Loucy (cell line): ENCODE results near the gene RAPSN.

Experiments
- H2AFZ ChIP-seq: fragments of 200-600 bp; sonication (generic); 2 replicates; pipeline ENCODE4 v1.6.0; 2016; ENCODE audit warnings: antibody characterized with exemption, mild to moderate bottlenecking, low read length, moderate library complexity
- H3F3A ChIP-seq: fragments of 200-600 bp; 2 replicates; pipeline ENCODE4 v1.6.0; 2016; ENCODE audit warnings: antibody characterized with exemption, low read depth, mild to moderate bottlenecking
- H3K27me3 ChIP-seq: fragments of 200-600 bp; sonication (generic); 2 replicates; pipeline ENCODE4 v1.6.1; 2014; ENCODE audit warnings: low read length, mild to moderate bottlenecking; ENCODE audit not compliant: insufficient read depth, poor library complexity, severe bottlenecking
- H3K36me3 ChIP-seq: fragments of 200-600 bp; sonication (generic); 2 replicates; pipeline ENCODE4 v1.6.1; 2016; ENCODE audit warnings: low read length; ENCODE audit not compliant: insufficient read depth
- H3K4me1 ChIP-seq: fragments of 200-600 bp; sonication (generic); 2 replicates; pipeline ENCODE4 v1.5.1; 2014; ENCODE audit warnings: low read length, mild to moderate bottlenecking; ENCODE audit not compliant: insufficient read depth, poor library complexity, severe bottlenecking
- H3K4me2 ChIP-seq: fragments of 200-600 bp; sonication (generic); 2 replicates; pipeline ENCODE4 v1.6.0; 2014; ENCODE audit warnings: antibody characterized with exemption, low read length, low read depth, mild to moderate bottlenecking; ENCODE audit not compliant: poor library complexity, severe bottlenecking
- H3K4me3 ChIP-seq: fragments of 200-600 bp; sonication (generic); 2 replicates; pipeline ENCODE4 v1.5.1; 2014; ENCODE audit warnings: low read length, mild to moderate bottlenecking, mixed read lengths; ENCODE audit not compliant: poor library complexity, severe bottlenecking
- H3K79me2 ChIP-seq: fragments of 200-600 bp; sonication (generic); 2 replicates; pipeline ENCODE4 v1.6.1; 2014; ENCODE audit warnings: low read length; ENCODE audit not compliant: insufficient read depth
- H3K9ac ChIP-seq: fragments of 200-600 bp; sonication (generic); 2 replicates; pipeline ENCODE4 v1.6.0; 2014; ENCODE audit warnings: mild to moderate bottlenecking, low read depth, low read length, moderate library complexity; ENCODE audit not compliant: poor library complexity, severe bottlenecking
- H3K9me2 ChIP-seq: fragments of 200-600 bp; sonication (generic); replicated peaks from 2 replicates; pipeline ENCODE4 v1.6.1; 2016; ENCODE audit warnings: low read depth, low read length, mixed read lengths
- H3K9me3 ChIP-seq: fragments of 200-600 bp; sonication (generic); 2 replicates; pipeline ENCODE4 v1.6.1; 2014; ENCODE audit warnings: mild to moderate bottlenecking, antibody characterized with exemption, low read length, low read depth; ENCODE audit not compliant: insufficient read depth
- H4K20me1 ChIP-seq: fragments of 200-600 bp; sonication (generic); 2 replicates; pipeline ENCODE4 v1.6.0; 2014; ENCODE audit warnings: antibody characterized with exemption, low read length, mild to moderate bottlenecking; ENCODE audit not compliant: insufficient read depth, poor library complexity, severe bottlenecking
- CTCF ChIP-seq: fragments of 200-600 bp; sonication (generic); conservative IDR thresholded peaks from 2 replicates; pipeline ENCODE4 v1.5.1; 2014; ENCODE audit warnings: mild to moderate bottlenecking, antibody characterized with exemption, low read length
- EZH2phosphoT487 ChIP-seq: fragments of 200-600 bp; IDR thresholded peaks from 2 replicates; pipeline ENCODE4 v1.6.1; 2018; ENCODE audit warnings: antibody characterized with exemption, mild to moderate bottlenecking, moderate library complexity, borderline replicate concordance

Gene RAPSN

GRCh38 chr11:47469361-47470179 lies 20.6 kb upstream of the RAPSN start:
- H3K79me2 ChIP-seq = peaks cover 15% of the 10 kb centered on the region; the same call in 1 of the 2 replicates
- H3K9me3 ChIP-seq = no peaks in the 10 kb centered on the region
- H3K4me3 ChIP-seq = no peak overlapping the region
- H3K27me3 ChIP-seq = no peaks in the 10 kb centered on the region
- H3K4me1 ChIP-seq = no peaks in the 10 kb centered on the region
- H3K36me3 ChIP-seq = peaks cover 93% of the 10 kb centered on the region
- TF ChIP-seq CTCF = no peak
- no peak overlapping the region for H3K4me2 ChIP-seq
- H3K9me2 ChIP-seq = no peaks in the 10 kb centered on the region
- H3F3A ChIP-seq = no peaks in the 10 kb centered on the region
- H2AFZ ChIP-seq = no peak overlapping the region
- H3K9ac ChIP-seq = no peak overlapping the region
- H4K20me1 ChIP-seq = no peaks in the 10 kb centered on the region

- no peak for TF ChIP-seq EZH2phosphoT487
- TF ChIP-seq CTCF = no peak
- Histone ChIP-seq H3K36me3 (peaks cover 93% of the 10 kb centered on the region), H3K9ac (no peak overlapping the region), H3K9me3 (no peaks in the 10 kb centered on the region), H3K4me2 (no peak overlapping the region), H3K9me2 (no peaks in the 10 kb centered on the region), H3K4me3 (no peak overlapping the region), H2AFZ (no peak overlapping the region), H3K27me3 (no peaks in the 10 kb centered on the region), H4K20me1 (no peaks in the 10 kb centered on the region), H3K4me1 (no peaks in the 10 kb centered on the region), H3K79me2 (peaks cover 15% of the 10 kb centered on the region; the same call in 1 of the 2 replicates), H3F3A (no peaks in the 10 kb centered on the region)
These were observed 19.8 kb upstream of the RAPSN start for GRCh38 chr11:47468598-47469214.

- no peaks in the 10 kb centered on the region for H3F3A ChIP-seq
- H3K27me3 ChIP-seq = no peaks in the 10 kb centered on the region
- no peak overlapping the region for H3K9ac ChIP-seq
- H2AFZ ChIP-seq = no peak overlapping the region
- H3K9me3 ChIP-seq = no peaks in the 10 kb centered on the region
- no peak overlapping the region for H3K4me2 ChIP-seq
- H4K20me1 ChIP-seq = no peaks in the 10 kb centered on the region
- TF ChIP-seq CTCF (no peak), EZH2phosphoT487 (no peak)
- no peaks in the 10 kb centered on the region for H3K4me1 ChIP-seq
- H3K79me2 ChIP-seq = peaks cover 15% of the 10 kb centered on the region; the same call in 1 of the 2 replicates
- no peak overlapping the region for H3K4me3 ChIP-seq
- no peaks in the 10 kb centered on the region for H3K9me2 ChIP-seq
- peaks cover 84% of the 10 kb centered on the region for H3K36me3 ChIP-seq
These were observed 18.4 kb upstream of the RAPSN start for GRCh38 chr11:47467357-47467756.
